Caco-2 (cell line): Measurements from ENCODE around the gene CDK15. TPM values are rescaled to one million over a fixed set of nuclear protein-coding genes. Genes with fewer than 3 reads are reported as not detected.

Experiments
- BruUV-seq: library from RNA; stranded (reverse); fragments of 400-500 nt; replicated peaks from 2 replicates; lab custom pipeline; 2021; lab: Mats Ljungman, UMichigan
- CTCF ChIA-PET: fragments of 300-600 bp; sonication (Branson Sonifier 250); formaldehyde crosslinking; loops from one replicate; lab custom pipeline; 2022; ENCODE audit warnings: antibody characterized with exemption; lab: Charles Lee
- POLR2A ChIA-PET: fragments of 300-600 bp; sonication (Branson Sonifier 250); formaldehyde crosslinking; loops from one replicate; lab custom pipeline; 2022; ENCODE audit warnings: antibody characterized with exemption; lab: Charles Lee
- DNase-seq, 2 experiments: peaks; one replicate each; pipeline versions ENCODE4 v3.0.0 to v3.0.0-alpha.2; 2020 to 2022
- H3K27me3 ChIP-seq: replicated peaks from 2 replicates; pipeline ENCODE4 v1.6.0; 2011; ENCODE audit warnings: low read length; ENCODE audit not compliant: control insufficient read depth, insufficient read depth
- H3K36me3 ChIP-seq: 2 replicates; pipeline ENCODE4 v1.5.1; 2011; ENCODE audit warnings: low read length; ENCODE audit not compliant: control insufficient read depth, insufficient read depth
- H3K4me1 ChIP-seq: fragments of 250-450 bp; sonication (Bioruptor Pico); 2 replicates; pipeline ENCODE4 v1.5.1; 2020; ENCODE audit warnings: mild to moderate bottlenecking
- H3K4me3 ChIP-seq: 2 replicates; pipeline ENCODE4 v1.5.1; 2011; ENCODE audit warnings: low read depth, mild to moderate bottlenecking, control low read depth, low read length
- H3K9me3 ChIP-seq: fragments of 250-450 bp; sonication (Bioruptor Pico); 2 replicates; pipeline ENCODE4 v1.5.1; 2020; ENCODE audit warnings: mild to moderate bottlenecking, moderate library complexity
- H3K27ac Mint-ChIP-seq: one replicate; pipeline ENCODE4 v1.8.0; 2022; ENCODE audit warnings: mixed read lengths; ENCODE audit not compliant: unreplicated experiment
- H3K27me3 Mint-ChIP-seq: one replicate; pipeline ENCODE4 v1.8.0; 2022; ENCODE audit warnings: mixed read lengths; ENCODE audit not compliant: insufficient read depth, unreplicated experiment
- H3K36me3 Mint-ChIP-seq: one replicate; pipeline ENCODE4 v1.8.0; 2022; ENCODE audit warnings: mild to moderate bottlenecking, mixed read lengths; ENCODE audit not compliant: insufficient read depth, unreplicated experiment
- H3K4me1 Mint-ChIP-seq: one replicate; pipeline ENCODE4 v1.8.0; 2022; ENCODE audit warnings: low read depth, mixed read lengths; ENCODE audit not compliant: unreplicated experiment
- H3K4me3 Mint-ChIP-seq: one replicate; pipeline ENCODE4 v1.8.0; 2022; ENCODE audit warnings: mild to moderate bottlenecking, moderate library complexity, mixed read lengths; ENCODE audit not compliant: unreplicated experiment
- H3K9me3 Mint-ChIP-seq: one replicate; pipeline ENCODE4 v1.8.0; 2022; ENCODE audit warnings: mixed read lengths; ENCODE audit not compliant: unreplicated experiment
- CTCF ChIP-seq, 2 experiments: fragments of 200-600 bp in 1 of 2; IDR thresholded peaks; 1 replicate in 1 of 2; 2 replicates in 1 of 2; pipeline versions ENCODE4 v1.5.1 to v1.8.0; 2011 to 2022; ENCODE audit warnings: antibody characterized with exemption in 1 of 2, control low read depth in 1 of 2, inconsistent platforms in 1 of 2, low read depth in 1 of 2, low read length in 1 of 2, mild to moderate bottlenecking in 1 of 2, moderate library complexity in 1 of 2; ENCODE audit not compliant: insufficient read depth in 1 of 2, severe bottlenecking in 1 of 2, unreplicated experiment in 1 of 2
- intact Hi-C: fragments of 100-400 bp; cut with micrococcal nuclease; formaldehyde crosslinking; loops from one replicate; pipeline ENCODE4 v1.10.0; 2022; ENCODE audit not compliant: unreplicated experiment
- total RNA-seq: library from RNA; stranded (reverse); gene quantifications from 2 replicates; pipeline ENCODE4 v1.2.3, GENCODE V29; 2022

CDK15 gene
- total RNA-seq, 1 experiment from 2014 or later: not detected

- Histone ChIP-seq H3K4me1 (no peaks in the 10 kb centered on the region), H3K36me3 (no peaks in the 10 kb centered on the region), H3K4me3 (no peak overlapping the region), H3K27me3 (no peaks in the 10 kb centered on the region), H3K9me3 (no peaks in the 10 kb centered on the region)
- ChIA-PET POLR2A (no interaction called here), CTCF (no interaction called here)
- Mint-ChIP-seq H3K9me3 (no peaks in the 10 kb centered on the region), H3K4me1 (peaks cover 8% of the 10 kb centered on the region), H3K27me3 (no peaks in the 10 kb centered on the region), H3K36me3 (no peaks in the 10 kb centered on the region), H3K4me3 (no peak overlapping the region), H3K27ac (no peak overlapping the region)
- no peak for TF ChIP-seq CTCF (IDR thresholded peaks at IDR 0.05; ENCODE audit: insufficient read depth in 1 of 2, low read depth in 1 of 2, low read length in 1 of 2, severe bottlenecking in 1 of 2, unreplicated experiment in 1 of 2)
- intact Hi-C loops: no loop called here
- DNase-seq: no peak
- BruUV-seq: no TSS peak
These were observed 51.0 kb downstream of the CDK15 start for GRCh38 chr2:201857326-201857725.

- no peaks in the 10 kb centered on the region for H3K36me3 ChIP-seq
- Mint-ChIP-seq H3K4me1 (peaks cover 8% of the 10 kb centered on the region), H3K36me3 (no peaks in the 10 kb centered on the region), H3K27ac (no peak overlapping the region), H3K4me3 (no peak overlapping the region), H3K27me3 (no peaks in the 10 kb centered on the region), H3K9me3 (no peaks in the 10 kb centered on the region)
- POLR2A ChIA-PET: no interaction called here
- no peak overlapping the region for H3K4me3 ChIP-seq
- TF ChIP-seq CTCF (IDR thresholded peaks at IDR 0.05; ENCODE audit: insufficient read depth in 1 of 2, low read depth in 1 of 2, low read length in 1 of 2, severe bottlenecking in 1 of 2, unreplicated experiment in 1 of 2): no peak
- no peak for DNase-seq
- BruUV-seq: no TSS peak
- H3K4me1 ChIP-seq: no peaks in the 10 kb centered on the region
- H3K27me3 ChIP-seq: no peaks in the 10 kb centered on the region
- intact Hi-C loops: no loop called here
- CTCF ChIA-PET: interaction anchor here (0.7 kb wide), 1 partner anchor 78 kb away, joined by 3 read pairs; the partner anchor contains the start of gene ALS2
- H3K9me3 ChIP-seq: no peaks in the 10 kb centered on the region
These were observed 52.2 kb downstream of the CDK15 start for GRCh38 chr2:201858281-201859184.

GRCh38 chr2:201859949-201860348 lies 53.6 kb downstream of the CDK15 start:
- Histone ChIP-seq H3K4me1 (peaks cover 7% of the 10 kb centered on the region), H3K4me3 (no peak overlapping the region), H3K9me3 (no peaks in the 10 kb centered on the region), H3K36me3 (no peaks in the 10 kb centered on the region), H3K27me3 (no peaks in the 10 kb centered on the region)
- Mint-ChIP-seq H3K4me3 (no peak overlapping the region), H3K9me3 (no peaks in the 10 kb centered on the region), H3K36me3 (no peaks in the 10 kb centered on the region), H3K4me1 (peaks cover 14% of the 10 kb centered on the region), H3K27me3 (no peaks in the 10 kb centered on the region), H3K27ac (no peak overlapping the region)
- no peak for TF ChIP-seq CTCF (IDR thresholded peaks at IDR 0.05; ENCODE audit: insufficient read depth in 1 of 2, low read depth in 1 of 2, low read length in 1 of 2, severe bottlenecking in 1 of 2, unreplicated experiment in 1 of 2)
- intact Hi-C loops: loop anchor here (1.0 to 2.0 kb wide), 6 partner anchors 64 to 318 kb away; no protein-coding TSS in a partner anchor
- no TSS peak for BruUV-seq
- CTCF ChIA-PET: interaction anchor here (0.6 to 1.7 kb wide), 5 partner anchors 50 to 318 kb away, joined by 3 to 9 read pairs (median 3); no protein-coding TSS in a partner anchor
- POLR2A ChIA-PET: no interaction called here
- DNase-seq: no peak
